HCEC 1CT (cell line): ENCODE measurements around the gene ACYP2.

Source experiments
- DNase-seq: peaks from one replicate; pipeline ENCODE4 v3.0.0-alpha.2; 2017

ACYP2 gene

DNA sequence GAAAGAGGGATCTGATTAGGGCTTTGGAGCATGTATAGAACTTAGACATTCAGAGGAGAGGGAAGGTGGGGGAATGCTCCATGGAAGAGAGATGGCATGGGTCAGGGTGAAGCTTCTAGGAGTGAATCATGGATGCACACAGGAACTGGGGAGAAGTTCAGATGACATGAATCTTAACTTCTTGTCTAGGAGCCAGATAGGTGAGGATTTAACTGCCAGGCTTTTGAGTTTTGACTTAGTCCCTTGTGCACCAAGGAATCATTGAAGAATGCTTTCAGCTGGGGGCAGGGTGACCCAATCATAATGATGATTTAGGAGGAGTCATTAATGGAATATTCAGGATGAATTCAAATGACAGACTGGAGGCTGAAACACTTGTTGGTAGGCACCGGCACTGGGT is 48.7 kb downstream of the ACYP2 start:
- DNase-seq: no peak

DNA sequence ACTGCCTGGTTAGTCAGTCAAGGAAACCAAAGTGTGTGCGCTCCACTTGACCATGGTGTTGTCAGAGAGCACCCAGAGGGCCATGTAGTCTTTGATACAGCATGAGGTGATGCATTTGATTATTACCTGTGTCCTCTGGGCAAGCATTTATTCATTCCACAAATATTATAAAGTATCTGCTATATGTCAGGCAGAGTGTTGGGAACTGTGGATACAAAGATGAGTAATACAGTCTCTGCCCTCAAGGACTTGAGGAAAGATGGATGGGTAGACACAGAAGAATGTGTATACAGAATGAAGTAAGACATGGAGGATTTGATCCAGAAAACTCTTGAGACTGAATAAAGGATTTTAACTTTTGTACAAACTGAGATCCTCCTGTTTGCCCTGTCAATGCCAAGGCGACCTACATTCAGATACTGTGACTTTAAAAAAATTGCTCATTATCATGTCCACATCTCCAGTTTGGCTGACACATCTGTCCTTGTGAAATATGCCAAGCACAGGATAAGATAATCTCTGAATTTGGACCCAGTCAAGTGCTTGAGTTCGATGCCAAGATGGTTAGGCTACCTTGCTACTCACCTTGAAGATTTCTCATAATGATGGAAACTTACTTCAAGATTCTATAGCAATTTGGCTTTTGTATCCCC is 50.8 kb downstream of the ACYP2 start:
- peak; percentile 5 for DNase-seq

DNA sequence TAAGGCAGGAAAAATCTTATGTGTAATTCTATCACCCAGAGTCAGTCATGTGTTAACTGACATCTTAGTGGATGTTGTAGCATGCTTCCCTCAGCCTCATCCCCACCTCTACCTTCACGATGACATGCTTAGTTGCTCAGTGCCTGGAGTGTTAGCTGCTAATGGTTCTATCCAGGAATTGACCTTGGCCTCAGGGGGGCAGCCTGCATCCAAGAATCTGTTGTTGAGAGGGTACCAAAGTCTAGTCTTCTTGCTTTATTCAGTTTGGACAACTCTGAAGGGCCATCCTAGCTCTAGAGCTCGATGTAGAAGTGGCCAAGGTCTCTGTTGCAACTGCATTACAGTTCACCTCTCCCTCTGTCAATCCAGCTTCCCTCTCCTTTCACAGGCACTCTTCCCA is 61.2 kb downstream of the ACYP2 start:
- DNase-seq: peak; percentile 56

DNA sequence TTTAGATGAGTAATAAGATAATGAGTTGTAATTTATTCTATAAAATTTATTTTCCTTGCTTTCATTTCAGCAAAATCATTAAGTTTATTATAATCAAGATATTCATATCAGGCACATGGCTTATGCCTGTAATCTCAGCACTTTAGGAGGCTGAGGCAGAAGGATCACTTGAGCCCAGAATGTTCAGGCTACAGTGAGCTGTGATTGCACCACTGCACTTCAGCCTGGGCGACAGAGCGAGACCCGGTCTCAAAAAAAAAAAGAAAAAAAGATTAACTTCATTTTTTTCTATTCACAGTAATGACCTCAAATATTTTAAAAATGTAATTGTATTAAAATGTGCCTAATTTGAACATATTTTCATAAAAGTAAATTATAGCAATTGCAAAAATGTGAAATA is 67.9 kb downstream of the ACYP2 start:
- DNase-seq: no peak

DNA sequence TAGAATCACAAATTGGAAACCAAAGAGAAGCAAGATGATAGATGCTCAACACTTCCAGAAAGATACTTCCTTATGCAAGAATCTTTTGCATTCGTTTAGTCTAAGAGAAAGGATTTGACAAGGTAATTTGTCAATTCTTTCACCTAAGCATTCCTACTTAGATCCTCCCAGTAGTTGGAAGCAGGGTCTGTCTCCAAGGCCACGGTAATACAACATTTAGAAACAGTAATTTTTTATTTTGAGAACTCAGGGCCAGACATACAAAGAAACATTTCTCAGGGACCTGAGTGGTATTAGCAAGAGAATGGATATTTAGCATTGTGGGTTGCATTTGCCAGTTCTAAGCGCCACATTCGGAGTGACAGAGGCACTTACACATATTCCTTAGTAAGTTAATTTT is 68.6 kb downstream of the ACYP2 start:
- no peak for DNase-seq

DNA sequence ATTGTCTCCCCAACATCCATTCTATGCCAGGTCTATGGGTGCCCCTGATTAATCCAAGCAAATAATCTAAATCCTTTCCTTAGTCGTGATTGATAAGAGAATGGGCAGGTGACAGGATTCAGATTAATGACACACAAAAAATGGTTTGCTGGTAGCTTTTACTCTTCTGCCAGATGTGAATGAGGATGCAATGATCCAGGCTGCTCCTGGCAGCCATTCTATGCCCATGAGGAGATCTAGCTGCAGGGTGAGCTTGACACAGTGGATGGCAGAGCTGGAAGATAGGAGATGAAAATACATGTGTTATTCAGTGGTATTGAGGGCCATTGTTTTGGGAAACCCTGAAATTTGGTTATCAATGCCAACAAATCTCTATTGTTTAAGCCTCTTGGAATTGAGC is 69.7 kb downstream of the ACYP2 start:
- DNase-seq: no peak

DNA sequence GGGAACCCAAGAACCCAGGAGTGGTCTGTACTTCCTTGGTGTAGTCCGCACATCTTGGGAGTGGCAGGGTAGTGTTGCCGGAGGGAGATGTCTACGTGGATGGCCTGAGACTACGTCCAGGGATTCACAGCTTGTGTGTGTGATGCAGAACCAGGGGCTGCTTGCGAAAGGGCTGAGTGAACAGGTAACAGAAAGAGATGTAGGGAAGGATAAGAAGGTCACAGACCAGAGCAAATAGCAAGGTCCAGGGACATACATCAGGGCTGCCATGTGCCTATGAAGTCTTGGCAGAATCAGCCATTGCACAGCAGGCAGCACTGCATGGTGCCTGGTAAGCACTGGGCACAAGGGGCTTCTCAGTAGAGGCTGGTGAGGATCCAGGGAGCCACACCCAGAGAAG is 71.9 kb downstream of the ACYP2 start:
- no peak for DNase-seq

DNA sequence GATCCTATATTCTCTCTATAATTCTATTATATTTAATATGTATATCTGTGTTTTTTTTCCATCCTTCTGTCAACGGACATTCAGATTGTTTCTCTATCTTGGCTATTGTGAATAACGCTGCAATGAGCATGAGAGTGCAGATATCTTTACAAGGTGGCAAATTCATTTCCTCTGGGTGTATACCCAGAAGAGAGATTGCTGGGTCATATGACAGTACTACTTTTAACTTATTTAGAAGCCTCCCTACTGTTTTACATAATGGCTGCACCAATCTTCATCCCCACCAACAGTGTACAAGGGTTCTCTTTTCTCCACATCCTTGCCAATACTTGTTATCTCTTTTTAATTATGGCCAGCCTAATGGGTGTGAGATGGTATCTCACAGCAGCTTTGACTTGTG is 74.1 kb downstream of the ACYP2 start:
- no peak for DNase-seq

DNA sequence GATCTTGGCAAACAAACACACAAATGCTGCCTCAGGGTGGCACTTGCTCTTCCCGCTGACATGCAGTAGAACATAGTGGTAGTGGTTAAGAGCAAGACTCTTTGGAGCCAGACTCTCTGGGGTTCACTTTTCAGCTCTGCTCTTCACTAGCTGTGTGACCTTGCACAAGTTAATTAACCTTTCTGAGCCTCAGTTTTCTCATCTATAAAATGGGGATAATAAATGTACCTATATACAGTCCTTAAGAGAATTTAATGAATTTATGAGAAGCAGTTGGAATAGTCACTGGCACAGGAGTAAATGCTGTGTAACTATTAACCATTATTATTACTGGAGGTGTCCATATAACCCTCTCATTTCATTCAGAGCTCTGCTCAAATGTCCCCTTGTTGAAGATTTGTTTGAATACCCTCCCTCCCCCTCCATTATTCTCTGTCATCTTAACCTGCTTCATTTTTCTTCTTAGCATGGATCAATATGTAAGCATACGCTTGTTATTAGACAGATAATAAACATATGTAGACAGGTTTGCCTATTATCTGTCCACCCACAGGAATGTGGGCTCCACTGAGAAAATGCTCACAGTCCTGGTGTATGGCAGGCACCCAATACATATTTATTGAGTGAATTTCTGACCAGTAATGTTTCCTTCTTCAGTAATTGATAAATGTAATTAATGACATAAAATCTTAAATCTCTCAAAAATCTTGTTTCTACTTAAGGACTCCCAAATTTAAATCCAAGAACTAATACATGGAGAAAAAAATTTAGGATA is 76.1 kb downstream of the ACYP2 start:
- no peak for DNase-seq

DNA sequence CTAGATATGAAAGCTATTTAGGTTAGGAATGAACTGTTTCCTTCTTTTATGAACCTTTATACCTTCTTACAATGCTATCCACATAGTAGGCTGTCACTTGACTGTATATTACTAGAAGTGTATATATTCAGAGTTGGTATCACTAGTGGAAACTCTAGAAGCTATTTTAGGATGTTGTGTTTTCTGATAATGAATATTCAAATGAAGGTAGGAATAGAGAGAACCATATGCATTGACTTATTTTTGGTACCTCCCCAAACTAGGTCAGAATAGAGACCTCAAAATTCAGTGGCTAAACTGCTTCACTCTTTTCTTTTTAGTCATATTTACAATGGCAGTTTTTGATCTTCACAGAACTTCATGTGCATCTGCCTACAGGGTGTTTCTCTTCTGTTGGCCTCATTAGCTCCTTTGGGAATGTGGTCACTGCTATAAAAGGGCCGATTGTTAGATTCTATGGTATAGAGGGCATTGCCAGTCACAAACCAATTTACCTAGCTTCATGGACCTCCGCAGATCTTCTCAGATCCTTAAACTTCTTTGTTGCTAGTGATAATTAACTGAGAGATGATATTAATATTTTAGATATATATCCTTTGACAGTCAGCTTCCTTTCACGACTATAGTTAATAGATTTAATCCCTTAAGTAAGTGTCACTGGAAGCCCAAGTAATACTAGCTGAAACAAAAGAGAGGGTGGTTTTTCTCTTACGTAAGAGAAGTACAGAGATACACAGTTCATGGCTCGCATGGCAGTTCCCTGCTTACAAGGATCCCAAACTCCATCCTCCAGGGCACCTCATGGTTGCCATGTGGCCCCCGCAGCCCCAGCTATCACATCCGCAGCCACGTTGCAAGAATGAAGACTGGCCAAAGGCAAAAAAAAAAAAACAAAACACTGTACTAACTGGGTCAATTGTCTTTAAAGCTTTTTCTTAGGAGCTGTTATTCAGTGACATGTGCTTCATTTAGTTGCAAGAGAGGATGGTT is 79.6 kb downstream of the ACYP2 start:
- no peak for DNase-seq

DNA sequence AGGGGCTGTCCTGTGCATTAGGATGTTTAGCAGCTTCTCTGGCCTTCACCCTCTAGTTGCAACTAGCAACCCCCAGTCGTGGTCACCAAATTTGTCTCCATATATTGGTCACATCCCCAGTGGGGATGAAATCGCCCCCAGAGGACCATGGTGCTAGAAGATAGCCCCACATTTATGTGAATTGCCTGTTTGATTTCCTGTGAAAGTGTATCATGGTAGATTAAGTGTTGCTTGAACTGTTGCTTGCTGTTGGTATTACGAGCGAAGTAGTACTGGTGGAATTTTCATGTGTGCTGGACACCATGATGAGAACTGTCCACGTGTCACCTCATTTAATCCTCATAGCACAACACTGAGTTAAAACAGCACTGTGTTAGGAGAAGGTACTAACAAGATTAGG is 81.2 kb downstream of the ACYP2 start:
- DNase-seq: no peak

DNA sequence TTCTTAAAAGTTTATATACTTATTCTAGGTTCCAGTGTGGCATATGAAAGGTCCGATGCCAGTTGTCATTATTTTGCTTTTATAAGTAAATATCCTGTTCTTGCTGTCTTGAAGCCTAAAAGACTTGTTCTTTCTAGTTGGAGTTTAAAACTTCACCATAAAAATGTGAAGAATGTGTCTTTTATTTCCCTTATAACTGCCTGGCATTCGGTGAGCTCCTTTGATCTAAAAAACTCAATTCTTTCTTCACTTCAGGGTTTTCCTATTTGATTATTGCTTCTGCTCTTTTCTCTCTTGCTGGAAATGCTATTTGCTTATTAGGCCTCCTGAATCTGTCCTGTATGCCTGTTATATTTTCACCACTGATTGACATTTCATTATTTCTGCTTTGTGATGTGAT is 89.1 kb downstream of the ACYP2 start:
- no peak for DNase-seq

DNA sequence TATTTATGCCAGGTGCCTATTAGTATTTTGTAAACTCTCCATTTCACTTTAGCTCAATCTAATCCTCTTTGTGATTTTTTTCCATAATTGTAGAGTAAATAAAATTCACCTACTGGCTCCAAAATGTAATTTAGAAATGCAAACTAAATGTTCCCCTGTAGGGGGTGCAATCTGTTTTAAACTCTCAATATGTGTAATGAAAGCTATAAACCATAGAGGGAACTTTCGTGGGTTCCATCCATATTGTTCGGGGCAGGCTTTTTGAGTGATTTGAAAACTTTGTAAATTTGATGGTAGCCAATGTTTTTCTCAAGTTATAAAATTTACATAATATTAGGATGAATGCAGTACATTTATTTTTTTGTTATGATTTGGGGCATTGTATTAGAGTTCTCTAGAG is 91.2 kb downstream of the ACYP2 start:
- DNase-seq: peak; percentile 57

DNA sequence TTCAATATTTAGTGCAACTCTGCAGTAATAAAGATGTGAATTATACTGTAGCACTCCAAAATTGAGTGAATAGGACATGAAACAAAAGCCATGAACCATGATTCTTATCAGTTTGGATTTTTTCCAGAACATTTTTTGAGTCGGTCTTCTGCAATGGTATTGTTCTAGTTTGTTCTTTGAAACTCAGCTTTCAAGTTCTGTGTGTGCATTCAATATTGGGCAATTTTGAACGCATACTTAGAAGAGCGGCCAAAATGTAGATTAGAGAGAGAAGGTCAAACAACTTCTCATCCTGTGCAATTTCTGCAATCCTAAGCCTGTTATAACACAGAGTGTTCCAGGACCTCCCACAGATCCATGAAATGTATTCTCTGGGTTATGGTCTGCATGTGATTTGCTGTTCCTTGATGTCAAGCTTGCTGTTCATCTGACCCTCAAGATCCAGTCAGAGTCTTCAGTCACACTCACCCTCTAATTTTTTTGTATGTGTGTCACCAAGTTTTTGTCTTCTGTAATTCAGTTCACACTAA is 92.3 kb downstream of the ACYP2 start:
- peak; percentile 25 for DNase-seq

DNA sequence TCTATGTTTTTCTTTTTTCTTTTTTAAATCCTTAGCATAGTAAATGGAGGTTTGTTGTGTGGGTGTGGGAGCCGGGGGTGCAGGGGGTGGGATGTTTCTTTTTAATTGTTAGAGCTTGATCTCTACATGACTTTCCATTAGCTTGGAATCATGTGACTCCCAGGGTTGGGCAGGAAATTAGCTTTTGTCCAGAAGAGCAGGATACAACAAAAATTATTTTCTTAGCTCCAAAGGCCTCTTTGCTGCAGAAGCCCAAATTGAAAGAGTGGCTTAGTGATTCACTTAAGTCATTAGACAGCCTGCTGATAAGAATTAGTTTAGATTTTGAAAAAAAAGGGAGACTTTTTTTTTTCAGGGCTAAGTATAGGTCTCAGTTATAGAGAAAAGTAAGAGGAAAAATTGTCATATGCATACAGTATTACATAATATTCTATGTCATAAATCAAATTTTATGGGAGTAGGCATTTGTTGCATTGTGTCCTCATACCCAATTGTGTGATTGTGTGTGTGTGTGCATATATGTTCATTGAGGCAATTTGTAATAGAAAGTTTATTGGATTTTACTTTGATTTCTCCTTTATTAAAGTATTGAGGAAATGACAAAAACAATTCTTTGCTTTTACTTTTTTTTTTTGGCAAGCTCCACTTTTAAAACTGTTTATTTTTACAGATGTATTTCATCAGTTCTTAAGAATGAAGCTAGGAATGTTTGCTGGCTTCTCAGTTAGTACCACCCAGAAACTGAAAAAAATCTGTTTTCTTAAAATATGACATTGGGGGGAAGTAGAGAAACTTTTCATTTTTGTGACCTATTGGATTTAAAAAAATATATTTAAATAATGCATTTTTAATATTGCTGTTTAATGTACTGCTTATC is 93.2 kb downstream of the ACYP2 start:
- peak; percentile 76 for DNase-seq

DNA sequence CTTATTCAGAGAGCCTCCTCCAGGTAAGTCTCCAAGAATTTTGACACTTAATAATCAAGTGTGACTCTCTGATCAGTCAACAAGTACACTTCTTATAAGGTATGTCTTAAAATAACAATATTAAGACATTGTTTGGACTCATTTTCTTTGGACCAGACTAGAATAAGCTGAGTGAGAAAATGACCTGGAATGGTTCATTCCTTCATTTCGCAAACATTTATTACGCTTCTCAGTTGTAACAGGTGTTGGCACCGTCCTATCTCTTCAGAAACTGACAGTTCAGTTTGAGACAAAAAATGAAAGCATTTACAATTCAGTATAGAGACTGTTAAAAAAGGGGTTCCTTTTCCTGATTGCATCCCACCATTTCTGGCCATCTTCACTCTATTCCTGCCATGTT is 94.0 kb downstream of the ACYP2 start:
- no peak for DNase-seq

DNA sequence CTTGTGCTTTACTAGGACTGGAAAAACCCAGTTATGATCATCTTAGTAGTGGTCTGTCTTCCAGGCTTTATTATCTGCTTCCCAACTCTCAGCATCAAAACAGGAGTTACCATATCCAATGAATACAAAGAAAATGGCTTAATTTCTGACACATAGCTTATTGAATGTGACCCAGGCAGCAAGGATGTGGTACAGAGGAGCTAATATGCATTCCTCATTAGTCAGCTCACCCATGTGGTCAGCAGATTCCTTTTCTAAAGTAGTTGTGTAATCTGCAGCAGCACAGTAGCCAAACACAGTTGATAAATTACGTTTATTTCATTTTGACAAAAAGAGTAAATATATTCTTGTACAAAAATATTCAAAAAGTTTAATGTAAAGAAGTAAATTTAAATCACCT is 97.0 kb downstream of the ACYP2 start:
- DNase-seq: peak; percentile 96

DNA sequence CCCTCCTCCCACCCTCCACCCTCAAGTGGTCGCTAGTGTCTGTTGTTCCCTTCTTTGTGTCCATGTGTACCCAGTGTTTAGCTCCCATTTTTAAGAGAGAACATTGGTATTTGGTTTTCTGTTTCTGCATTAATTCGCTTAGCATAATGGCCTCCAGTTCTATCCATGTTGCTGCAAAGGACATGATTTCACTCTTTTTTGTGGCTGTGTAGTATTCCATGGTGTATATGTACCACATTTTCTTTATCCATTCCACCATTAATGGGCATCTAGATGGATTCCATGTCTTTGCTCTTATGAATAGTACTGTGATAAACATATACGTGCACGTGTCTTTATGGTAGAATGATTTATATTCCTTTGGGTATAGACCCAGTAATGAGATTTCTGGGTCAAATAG is 97.7 kb downstream of the ACYP2 start:
- no peak for DNase-seq

DNA sequence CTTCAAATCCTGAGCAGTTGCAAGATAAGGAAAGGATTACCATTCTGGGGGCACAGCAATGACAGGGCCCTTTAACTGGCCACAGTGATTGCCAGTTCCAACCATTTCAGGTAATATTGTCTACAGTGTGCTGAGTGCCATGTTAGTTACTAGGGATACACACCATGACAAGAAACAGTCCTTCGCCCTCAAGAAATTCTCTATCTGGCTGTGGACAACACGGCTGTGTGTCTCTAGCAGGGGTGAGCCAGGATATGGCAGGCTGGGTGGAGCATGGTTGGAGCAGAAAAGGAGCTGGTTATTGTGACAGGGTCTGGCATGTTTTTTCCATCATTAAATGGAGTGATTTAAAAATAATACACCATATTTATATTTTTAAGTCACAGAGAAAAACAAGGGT is 109.6 kb downstream of the ACYP2 start:
- no peak for DNase-seq

DNA sequence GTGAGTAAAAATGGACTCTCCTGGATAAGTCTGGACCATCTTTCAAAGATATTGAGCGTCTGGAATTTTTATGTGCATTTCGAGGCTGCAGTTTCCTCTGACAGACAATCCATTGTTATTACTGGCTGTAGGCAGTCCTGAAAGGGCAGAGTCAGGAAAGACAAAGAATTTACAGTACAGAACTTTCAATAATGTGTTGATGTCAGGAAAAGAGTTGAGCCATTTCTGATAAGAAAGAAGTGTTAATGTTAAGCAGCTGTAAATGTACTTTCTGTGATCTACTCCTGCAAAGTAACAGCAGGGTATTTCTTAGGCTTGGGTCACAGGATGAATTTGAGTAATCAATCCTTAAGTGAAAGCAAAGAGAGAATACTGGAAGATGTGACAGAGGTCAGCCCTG is 110.8 kb downstream of the ACYP2 start:
- DNase-seq: no peak

DNA sequence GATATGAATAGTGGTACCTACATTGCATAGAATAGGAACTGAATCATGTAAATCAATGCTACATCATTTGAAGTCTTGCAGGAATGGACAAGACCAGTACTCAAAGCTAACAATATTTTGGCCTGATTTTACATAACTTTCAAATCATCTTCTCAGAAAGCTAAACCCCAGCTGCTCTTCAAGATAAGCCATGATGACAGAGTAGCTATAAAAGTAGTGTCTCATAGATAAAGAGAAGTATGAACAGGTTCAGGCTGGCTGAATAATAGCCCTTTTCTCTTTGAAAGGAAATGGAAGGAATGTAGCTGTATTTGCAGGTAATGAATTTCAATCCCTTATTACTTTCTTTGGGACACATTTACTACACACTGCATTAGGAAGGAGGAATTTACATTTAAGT is 112.4 kb downstream of the ACYP2 start:
- no peak for DNase-seq

DNA sequence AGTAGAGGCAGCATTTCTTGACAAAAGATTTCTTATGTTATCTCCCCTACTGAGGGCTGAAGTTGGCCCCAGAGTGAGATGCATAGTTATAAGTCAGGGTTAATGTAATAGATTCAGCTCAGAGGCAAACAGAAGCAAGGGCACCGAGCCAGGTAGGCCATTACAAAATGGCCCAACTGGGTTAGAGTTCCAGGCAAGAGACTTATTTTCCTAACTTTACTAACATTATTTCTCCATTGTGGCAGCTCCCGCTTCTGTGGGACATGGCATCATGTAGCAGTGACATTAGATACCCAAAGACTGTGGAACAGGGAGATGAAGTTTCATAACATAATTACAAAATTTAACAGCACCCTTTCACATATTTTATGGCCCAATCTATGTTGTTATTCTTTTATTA is 113.5 kb downstream of the ACYP2 start:
- no peak for DNase-seq
